ENCODE measurements around the gene COPG2. TPM values are rescaled to one million over a fixed set of nuclear protein-coding genes. Genes with fewer than 3 reads are reported as not detected.

The COPG2 gene
- total RNA-seq, 1 donor from 2014 or later = 8.3 TPM

GRCh38 chr7:130475776-130476175 is 192.8 kb downstream of the COPG2 start:
- no peak for DNase-seq (ENCODE audit: low read depth in 2 of 2)

DNA sequence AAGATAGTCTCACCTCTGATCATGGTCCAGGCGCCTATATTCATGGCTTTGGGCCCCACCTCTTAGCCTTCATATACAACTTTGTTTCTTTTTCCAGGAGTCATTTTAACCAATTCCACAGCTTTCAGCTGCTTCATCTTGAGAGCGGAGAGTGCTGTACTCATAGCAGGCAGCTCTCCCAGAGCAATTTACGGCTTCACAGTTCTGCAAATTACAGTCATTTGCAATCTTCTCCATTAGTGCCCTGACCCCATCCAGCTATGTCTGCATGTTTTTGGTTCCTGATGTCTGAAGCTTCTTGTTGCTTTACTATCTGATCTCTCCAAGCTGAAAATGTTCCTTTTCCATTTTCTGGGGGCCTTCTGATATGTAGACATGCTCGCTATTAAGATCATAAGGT is 194.7 kb downstream of the COPG2 start:
- DNase-seq (ENCODE audit: low read depth in 2 of 2) = no peak

GRCh38 chr7:130473289-130473688 is 195.3 kb downstream of the COPG2 start:
- no peak for DNase-seq (ENCODE audit: low read depth in 2 of 2)

GRCh38 chr7:130471974-130472373 is 196.6 kb downstream of the COPG2 start:
- DNase-seq (ENCODE audit: low read depth in 2 of 2) = no peak

DNA sequence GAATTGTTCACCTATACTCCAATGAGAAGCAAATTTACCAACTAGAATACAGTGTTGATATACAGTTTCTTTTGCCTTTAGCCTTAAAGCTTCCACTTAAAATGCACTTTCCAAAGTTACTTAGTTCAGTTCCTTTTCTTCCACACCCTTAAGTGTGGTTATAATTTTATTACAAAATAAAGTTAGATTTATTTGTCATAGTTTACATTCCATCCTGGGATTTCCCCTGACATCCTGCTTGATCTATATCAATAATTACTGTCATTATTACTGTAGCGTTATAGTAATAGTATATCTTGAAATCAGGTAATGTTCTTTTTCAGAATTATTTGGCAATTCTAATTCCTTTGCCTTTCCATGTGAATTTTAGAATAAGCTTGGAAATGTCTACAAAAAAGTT is 199.9 kb downstream of the COPG2 start:
- no peak for DNase-seq (ENCODE audit: low read depth in 2 of 2)

DNA sequence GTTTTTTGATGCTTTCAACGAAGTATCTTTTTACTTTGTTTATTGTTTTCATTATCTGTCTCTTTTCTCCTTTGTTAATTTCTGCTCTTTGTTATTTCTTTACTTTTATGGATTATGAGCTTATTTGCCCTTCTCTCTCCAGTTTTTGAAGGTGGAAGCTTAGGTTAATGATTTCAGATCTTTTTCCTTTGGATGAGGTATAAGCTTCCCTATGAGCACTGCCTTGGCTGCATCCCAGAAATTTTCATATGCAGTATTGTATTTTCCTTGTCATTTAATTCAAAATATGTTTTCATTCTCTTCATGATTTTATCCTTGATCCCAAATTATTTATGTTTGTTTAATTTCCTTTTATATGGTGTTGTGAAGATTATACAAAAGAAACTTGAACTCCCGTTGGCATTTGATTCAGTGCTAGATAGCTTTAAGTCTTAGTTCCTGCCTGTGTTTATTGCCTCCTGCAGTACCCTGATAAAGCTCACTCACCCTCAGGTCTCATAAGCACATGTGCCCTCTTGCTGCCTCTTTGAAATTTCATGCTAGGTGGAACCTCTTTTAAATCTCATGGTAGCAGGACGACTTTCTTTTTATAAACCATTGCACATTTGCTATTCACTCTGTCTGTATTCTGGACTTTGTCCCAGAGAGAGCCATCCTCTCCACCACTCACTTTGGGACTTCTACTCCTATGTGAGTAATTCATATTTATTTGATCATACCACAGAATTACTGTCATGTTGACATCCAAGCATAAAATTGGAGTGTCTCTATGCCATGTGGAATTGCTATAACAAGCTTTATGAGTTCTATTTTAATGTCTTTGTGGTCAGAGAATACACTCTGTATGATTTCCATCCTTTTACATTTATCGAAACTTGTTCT is 204.8 kb downstream of the COPG2 start:
- DNase-seq (ENCODE audit: low read depth in 2 of 2) = no peak

DNA sequence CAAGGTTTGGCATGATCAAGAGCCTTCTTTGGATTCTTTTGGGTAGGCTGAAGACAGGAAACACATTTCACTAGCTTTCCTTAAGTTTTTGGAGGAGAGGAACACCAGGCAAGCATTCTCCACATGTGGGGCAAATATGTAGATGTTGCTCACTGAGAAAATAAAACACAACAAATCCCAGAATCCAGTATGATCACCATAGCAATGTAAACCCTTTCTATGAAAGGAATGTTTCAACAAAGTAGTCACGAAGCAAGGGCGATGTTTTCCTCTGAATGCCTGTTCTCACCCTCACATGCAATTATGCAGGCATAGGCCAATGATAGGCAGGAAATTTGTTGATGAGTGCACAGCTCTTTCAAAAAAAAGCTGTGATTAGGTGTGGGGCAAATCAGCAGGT is 207.3 kb downstream of the COPG2 start:
- DNase-seq (ENCODE audit: low read depth in 2 of 2) = no peak

DNA sequence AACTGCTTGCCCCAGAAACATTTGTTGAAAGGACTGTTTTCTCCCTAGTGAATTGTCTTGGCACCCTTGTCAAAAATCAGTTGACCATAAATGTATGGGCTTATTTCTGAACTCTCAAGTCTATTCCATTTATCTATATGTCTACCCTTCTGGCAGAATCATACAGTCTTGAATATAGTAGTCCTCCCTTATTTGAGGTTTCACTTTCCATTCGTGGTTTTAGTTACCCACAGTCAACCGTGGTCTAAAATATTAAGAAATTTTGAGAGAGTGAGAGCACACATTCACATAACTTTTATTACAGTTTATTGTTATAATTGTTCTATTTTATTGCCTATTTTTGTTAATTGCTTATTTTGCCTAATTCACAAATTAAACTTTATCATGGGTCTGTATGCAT is 210.3 kb downstream of the COPG2 start:
- DNase-seq (ENCODE audit: low read depth in 2 of 2) = no peak

Other genes with a start within 250 kb of the COPG2 start
- gene CEP41, start 227.7 kb downstream of the COPG2 start, total RNA-seq = 1.6 and 3.1 TPM in 2 replicates
- 0.40 and 1.1 TPM in 2 replicates for gene MEST, start 176.7 kb downstream of the COPG2 start, total RNA-seq
- gene TSGA13, start 17.8 kb upstream of the COPG2 start, total RNA-seq = not detected in 2 replicates
- not detected in 2 replicates for gene KLF14, start 65.5 kb upstream of the COPG2 start, total RNA-seq

Data from lung microvascular endothelial cell (primary cell).